Measurements from ENCODE around the gene KRTAP4-5.
"Not testable (repeated sequence)": the region's sequence is repeated elsewhere in the genome, so short reads cannot be mapped to it uniquely, and the experiment has no call there.

The KRTAP4-5 gene

DNA sequence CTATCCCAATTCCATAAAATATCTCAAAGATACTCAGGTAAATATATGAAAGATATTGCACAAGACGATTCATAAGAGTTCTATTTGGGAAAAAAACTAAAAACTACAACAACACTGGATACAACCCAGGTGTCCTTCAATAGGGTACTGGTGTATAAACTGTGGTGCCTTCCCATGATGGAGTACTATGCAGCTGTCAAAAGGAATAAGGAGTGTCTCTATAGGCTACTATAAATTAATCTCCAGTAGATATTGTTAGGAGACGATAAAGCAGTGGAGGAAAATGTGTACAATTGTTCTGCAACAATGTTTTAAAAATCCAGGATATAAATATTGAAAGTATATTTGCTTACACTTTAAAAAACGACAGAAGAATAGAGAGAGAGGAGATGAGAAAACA, 23.2 kb downstream of the KRTAP4-5 start:
- no peak overlapping the region for H3K27ac ChIP-seq
- TF ChIP-seq ZFX (IDR thresholded peaks at IDR 0.05; ENCODE audit: borderline replicate concordance) (no peak), CTCF (IDR thresholded peaks at IDR 0.05) (no peak)

DNA sequence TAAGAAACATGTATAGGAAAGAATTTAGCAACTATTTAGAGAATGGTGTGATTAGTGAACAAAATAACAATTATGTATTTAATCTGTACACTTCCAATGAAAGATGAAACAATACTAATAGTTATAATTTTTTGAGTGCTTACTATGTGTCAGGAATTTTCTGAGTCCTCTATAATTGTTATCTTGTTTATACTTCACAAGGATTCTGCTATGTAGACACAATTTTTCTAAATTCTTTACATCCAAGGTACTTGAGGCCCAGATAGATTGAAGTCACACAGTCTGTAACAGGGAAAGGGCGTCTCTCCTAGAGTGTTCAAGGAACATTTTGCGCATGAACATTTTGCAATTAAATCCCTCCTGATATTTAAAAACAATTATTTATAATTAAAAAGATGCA, 24.6 kb downstream of the KRTAP4-5 start:
- no peak overlapping the region for H3K27ac ChIP-seq
- TF ChIP-seq ZFX (IDR thresholded peaks at IDR 0.05; ENCODE audit: borderline replicate concordance) (no peak), CTCF (IDR thresholded peaks at IDR 0.05) (no peak)

DNA sequence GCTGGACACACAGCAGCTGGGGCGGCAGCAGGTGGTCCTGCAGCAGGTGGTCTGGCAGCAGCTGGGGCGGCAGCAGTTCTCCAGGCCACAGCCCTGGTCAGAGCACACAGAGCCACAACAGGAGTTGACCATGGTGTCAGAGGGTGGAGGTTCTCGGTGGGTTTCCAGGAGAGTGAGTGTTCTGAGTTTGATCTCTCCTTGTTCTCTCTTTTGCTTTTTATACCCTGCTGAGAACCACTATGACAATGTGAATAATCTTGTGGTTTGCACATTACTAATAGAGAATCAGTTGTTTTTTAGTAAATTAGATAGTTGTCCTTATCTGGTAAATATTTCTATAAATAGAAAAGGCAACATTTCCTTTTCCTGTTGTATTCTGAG, 25.6 kb downstream of the KRTAP4-5 start, which contains the start of gene KRTAP4-12:
KRTAP4-12 (minus strand) TSS at position 192 of the 381 bp plus-strand sequence; CDS start at position 132, 60 bp downstream.
- H3K27ac ChIP-seq = not testable (repeated sequence)

- not testable (repeated sequence) for H3K27ac ChIP-seq
Measured at GRCh38 chr17:41123292-41123990, 26.2 kb downstream of the KRTAP4-5 start.

- no peak overlapping the region for H3K27ac ChIP-seq
- TF ChIP-seq ZFX (IDR thresholded peaks at IDR 0.05; ENCODE audit: borderline replicate concordance) = no peak
- TF ChIP-seq CTCF (IDR thresholded peaks at IDR 0.05) = no peak
Measured at GRCh38 chr17:41121742-41122141, 27.9 kb downstream of the KRTAP4-5 start.

GRCh38 chr17:41119696-41120690, 29.6 kb downstream of the KRTAP4-5 start:
- not testable (repeated sequence) for H3K27ac ChIP-seq

- TF ChIP-seq ZFX (IDR thresholded peaks at IDR 0.05; ENCODE audit: borderline replicate concordance) (no peak), CTCF (IDR thresholded peaks at IDR 0.05) (no peak)
- no peak overlapping the region for H3K27ac ChIP-seq
Measured at GRCh38 chr17:41118721-41119120, 30.9 kb downstream of the KRTAP4-5 start.

- not testable (repeated sequence) for H3K27ac ChIP-seq
Measured at GRCh38 chr17:41117846-41118386, 31.7 kb downstream of the KRTAP4-5 start, which contains the start of gene KRTAP4-11. KRTAP4-11 (minus strand) TSS chr17:41118373; CDS start chr17:41118315, 58 bp downstream.

DNA sequence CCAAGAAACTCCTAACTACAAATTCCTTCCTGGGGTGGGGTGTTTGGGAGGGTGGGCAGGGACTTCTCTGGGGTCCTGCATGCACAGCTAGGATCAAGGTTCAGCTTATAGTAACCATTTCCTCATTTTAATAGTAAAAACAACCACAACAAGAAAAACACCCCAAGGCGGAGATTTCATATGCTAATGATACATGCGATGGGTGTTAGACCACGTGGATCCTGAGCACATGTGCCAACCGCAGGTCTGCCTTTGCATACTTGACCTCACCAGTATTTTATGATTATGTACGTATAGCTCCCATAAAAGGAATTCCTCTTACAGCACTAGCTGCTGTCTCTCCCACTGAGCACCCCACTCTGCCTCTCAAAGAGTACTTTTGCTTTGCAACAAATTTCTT, 33.3 kb downstream of the KRTAP4-5 start:
- no peak overlapping the region for H3K27ac ChIP-seq
- no peak for TF ChIP-seq ZFX (IDR thresholded peaks at IDR 0.05; ENCODE audit: borderline replicate concordance)
- no peak for TF ChIP-seq CTCF (IDR thresholded peaks at IDR 0.05)
